Smooth muscle cell (in vitro differentiated cells): ENCODE measurements around the gene GFY. TPM values are rescaled to one million over a fixed set of nuclear protein-coding genes. Genes with fewer than 3 reads are reported as not detected.
A peak's percentile ranks its signal among the peaks of the same experiment; 100 is the strongest.

Source experiments
- DNase-seq: peaks from one replicate; lab custom pipeline; 2025; ENCODE audit not compliant: unreplicated experiment; lab: John Stamatoyannopoulos, UW
- H2AFZ ChIP-seq: fragments of 200-600 bp; sonication (generic); 2 replicates; pipeline ENCODE4 v1.6.0; 2016; ENCODE audit warnings: antibody characterized with exemption, low read depth, mild to moderate bottlenecking
- H3F3A ChIP-seq: fragments of 200-600 bp; sonication (generic); 2 replicates; pipeline ENCODE4 v1.6.0; 2017; ENCODE audit warnings: antibody characterized with exemption, low read depth
- H3K27ac ChIP-seq: fragments of 200-600 bp; sonication (generic); 2 replicates; pipeline ENCODE4 v1.5.1; 2016; ENCODE audit warnings: low read depth, mild to moderate bottlenecking
- H3K27me3 ChIP-seq: fragments of 200-600 bp; sonication (generic); 2 replicates; pipeline ENCODE4 v1.6.1; 2016; ENCODE audit warnings: low read depth, mild to moderate bottlenecking
- H3K36me3 ChIP-seq: fragments of 200-600 bp; sonication (generic); 2 replicates; pipeline ENCODE4 v1.5.1; 2016; ENCODE audit warnings: low read depth
- H3K4me1 ChIP-seq: fragments of 200-600 bp; sonication (generic); 2 replicates; pipeline ENCODE4 v1.5.1; 2016; ENCODE audit warnings: low read depth
- H3K4me2 ChIP-seq: fragments of 200-600 bp; sonication (generic); 2 replicates; pipeline ENCODE4 v1.6.0; 2016; ENCODE audit warnings: mild to moderate bottlenecking
- H3K4me3 ChIP-seq: fragments of 200-600 bp; sonication (generic); 2 replicates; pipeline ENCODE4 v1.5.1; 2016; ENCODE audit warnings: mild to moderate bottlenecking
- H3K79me2 ChIP-seq: fragments of 200-600 bp; sonication (generic); 2 replicates; pipeline ENCODE4 v1.6.0; 2016; ENCODE audit warnings: low read depth, mild to moderate bottlenecking
- H3K9ac ChIP-seq: fragments of 200-600 bp; sonication (generic); 2 replicates; pipeline ENCODE4 v1.6.0; 2016; ENCODE audit warnings: low read depth
- H3K9me3 ChIP-seq: fragments of 200-600 bp; sonication (generic); replicated peaks from 2 replicates; pipeline ENCODE4 v1.5.1; 2016; ENCODE audit warnings: low read depth
- H4K20me1 ChIP-seq: fragments of 200-600 bp; sonication (generic); 2 replicates; pipeline ENCODE4 v1.6.0; 2016; ENCODE audit warnings: low read depth
- CTCF ChIP-seq: fragments of 200-600 bp; sonication (generic); IDR thresholded peaks from 2 replicates; pipeline ENCODE4 v1.5.1; 2017; ENCODE audit warnings: borderline replicate concordance, mild to moderate bottlenecking, antibody characterized with exemption; ENCODE audit not compliant: insufficient read depth, poor library complexity, severe bottlenecking
- WGBS: methylation state at CpG from one replicate; pipeline ENCODE4 v1.1.7; 2016; ENCODE audit warnings: low lambda C conversion rate; 5-methylcytosine and 5-hydroxymethylcytosine counted together
- polyA plus RNA-seq: library from polyadenylated mRNA; unstranded; fragments of >200 nt; fragmentation: Nextera tagmentation; extraction: Ambion mirVana; gene quantifications from 2 replicates; pipeline ENCODE4 v1.2.1, GENCODE V29; 2016
- total RNA-seq: library from RNA; depleted of rRNA; stranded (reverse); fragments of >200 nt; gene quantifications from 2 replicates; pipeline ENCODE4 v1.2.3, GENCODE V29; 2014

The GFY gene
- total and polyA plus RNA-seq, 2 experiments from 2014 or later: not detected

- Histone ChIP-seq H3K36me3 (no peaks in the 10 kb centered on the region), H3K9ac (peak within 1 kb of the TSS; percentile 87), H3K27ac (peak within 1 kb of the TSS; percentile 95), H3K4me2 (peak within 1 kb of the TSS; percentile 93), H3K79me2 (no peaks in the 10 kb centered on the region), H3K9me3 (no peaks in the 10 kb centered on the region), H3K4me3 (peak within 1 kb of the TSS; percentile 86), H3F3A (no peaks in the 10 kb centered on the region), H4K20me1 (no peaks in the 10 kb centered on the region), H3K4me1 (peaks cover 13% of the 10 kb centered on the region), H2AFZ (peak within 1 kb of the TSS; percentile 60), H3K27me3 (no peaks in the 10 kb centered on the region)
- no peak for TF ChIP-seq CTCF
- peak; percentile 70 for DNase-seq
- WGBS: 2% methylated on average over 42 of the region's 42 CpGs
These were observed 26.4 kb downstream of the GFY start, which contains the start of gene PIH1D1 for GRCh38 chr19:49451430-49452181. Gene PIH1D1 (minus strand): TSS chr19:49451814. CDS start chr19:49451574, 240 bp downstream.

- TF ChIP-seq CTCF: no peak
- Histone ChIP-seq H2AFZ (peak within 1 kb of the TSS; percentile 36), H3F3A (no peaks in the 10 kb centered on the region), H3K27me3 (no peaks in the 10 kb centered on the region), H4K20me1 (no peaks in the 10 kb centered on the region), H3K27ac (peak within 1 kb of the TSS; percentile 95), H3K79me2 (no peaks in the 10 kb centered on the region), H3K9me3 (no peaks in the 10 kb centered on the region), H3K4me3 (peak within 1 kb of the TSS; percentile 86), H3K9ac (peak within 1 kb of the TSS; percentile 95), H3K36me3 (no peaks in the 10 kb centered on the region), H3K4me1 (peaks cover 13% of the 10 kb centered on the region), H3K4me2 (peak within 1 kb of the TSS; percentile 93)
- 1% methylated on average over 65 of the region's 66 CpGs for WGBS
- DNase-seq: peak; percentile 100
These were observed 28.0 kb downstream of the GFY start, which contains the start of gene ALDH16A1 for GRCh38 chr19:49453013-49453756. Gene ALDH16A1 (plus strand): TSS chr19:49453225. CDS start chr19:49453332, 107 bp downstream.

- peak overlapping the region; percentile 93 for H3K4me2 ChIP-seq
- H3K79me2 ChIP-seq: no peaks in the 10 kb centered on the region
- no peaks in the 10 kb centered on the region for H4K20me1 ChIP-seq
- peak overlapping the region; percentile 95 for H3K27ac ChIP-seq
- 50% methylated on average over 10 of the region's 10 CpGs for WGBS
- H3K9ac ChIP-seq: peak overlapping the region; percentile 95
- no peaks in the 10 kb centered on the region for H3F3A ChIP-seq
- TF ChIP-seq CTCF: no peak
- H2AFZ ChIP-seq: peak overlapping the region; percentile 6
- peak overlapping the region; percentile 63 for H3K4me3 ChIP-seq
- no peaks in the 10 kb centered on the region for H3K36me3 ChIP-seq
- no peak for DNase-seq
- H3K4me1 ChIP-seq: peaks cover 13% of the 10 kb centered on the region
- no peaks in the 10 kb centered on the region for H3K9me3 ChIP-seq
- H3K27me3 ChIP-seq: no peaks in the 10 kb centered on the region
These were observed 28.6 kb downstream of the GFY start for GRCh38 chr19:49453757-49454240.
